Measurements from ENCODE around the gene ITPK1.

Gene ITPK1

DNA sequence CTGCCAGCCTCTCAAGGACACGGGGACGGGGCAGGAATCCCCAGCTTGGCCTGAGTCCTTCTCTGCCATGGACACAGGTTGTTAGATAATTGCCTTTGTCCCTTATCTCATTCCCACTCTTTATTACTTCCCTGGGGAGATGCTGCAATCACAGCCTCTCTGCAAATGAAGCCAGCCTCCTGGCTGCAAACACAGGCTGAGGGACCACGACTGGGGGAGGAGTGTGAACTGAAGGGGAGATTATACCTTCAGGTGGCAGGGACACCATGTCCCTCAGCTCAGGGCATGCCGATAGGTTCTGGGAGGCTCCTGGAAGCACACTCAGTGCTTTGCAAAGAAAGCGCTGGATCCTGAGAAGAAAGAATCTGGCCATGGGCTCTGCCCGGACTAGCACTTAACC lies 208.9 kb downstream of the ITPK1 start:
- DNase-seq = no peak

DNA sequence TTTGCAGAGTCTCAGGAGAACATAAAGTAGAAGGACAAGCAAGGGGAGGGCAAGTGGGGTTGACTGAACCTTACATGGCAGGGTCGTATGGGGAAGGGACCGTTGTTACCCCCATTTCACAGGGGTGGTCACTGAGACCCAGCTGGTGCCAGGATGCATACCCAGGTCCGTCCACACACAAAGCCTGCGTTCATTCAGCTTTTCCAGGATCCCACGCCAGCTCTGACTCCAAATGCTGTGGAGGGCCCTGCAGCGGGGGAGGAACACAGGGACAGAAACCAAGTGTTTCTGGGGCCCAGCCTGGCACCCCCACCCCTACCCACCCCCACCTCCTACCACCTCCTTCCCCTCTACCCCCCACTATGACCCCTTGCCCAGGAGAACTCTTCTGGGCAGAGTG lies 209.3 kb downstream of the ITPK1 start:
- DNase-seq = no peak

GRCh38 chr14:92905667-92906066 lies 210.1 kb downstream of the ITPK1 start:
- DNase-seq = no peak

DNA sequence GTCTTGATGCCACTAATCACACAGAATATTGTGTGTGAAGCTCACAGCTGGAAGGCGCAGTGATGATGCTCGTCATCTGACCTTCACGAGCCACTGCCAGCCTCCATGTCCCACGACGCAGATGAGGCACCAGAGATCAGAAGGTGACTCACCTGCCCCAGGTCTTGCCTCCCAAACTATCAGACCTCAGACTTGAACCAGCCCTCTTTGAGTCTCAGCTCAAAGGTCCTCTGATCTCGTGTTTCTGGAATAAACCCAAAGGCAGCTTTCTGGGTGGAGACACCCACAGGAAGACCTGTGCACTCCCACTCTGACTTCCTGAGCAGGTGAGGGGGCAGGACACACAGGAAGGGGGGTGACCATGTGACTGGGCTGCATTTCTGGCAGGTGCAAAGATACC lies 212.4 kb downstream of the ITPK1 start:
- DNase-seq = no peak

- DNase-seq = no peak
Observed at GRCh38 chr14:92902726-92903125, 213.0 kb downstream of the ITPK1 start.

DNA sequence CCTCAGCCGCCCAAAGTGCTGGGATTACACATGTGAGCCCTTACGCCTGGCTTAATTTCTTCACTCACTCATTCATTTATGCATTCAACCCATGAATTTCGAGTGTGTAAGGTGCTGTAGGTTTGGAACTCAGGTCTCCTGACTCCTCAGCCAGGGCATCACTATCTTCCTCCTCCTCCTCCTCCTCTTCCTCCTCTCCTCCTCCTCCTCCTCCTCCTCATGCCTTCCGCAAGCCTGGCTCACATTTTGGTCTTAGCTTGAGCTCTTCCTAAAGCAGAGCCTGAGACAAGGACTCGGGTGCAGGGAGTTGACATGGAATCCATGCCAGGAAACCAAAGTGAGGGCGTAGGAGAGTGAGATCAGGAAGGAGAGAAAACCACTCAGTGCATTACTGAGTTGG lies 213.5 kb downstream of the ITPK1 start:
- DNase-seq = no peak

DNA sequence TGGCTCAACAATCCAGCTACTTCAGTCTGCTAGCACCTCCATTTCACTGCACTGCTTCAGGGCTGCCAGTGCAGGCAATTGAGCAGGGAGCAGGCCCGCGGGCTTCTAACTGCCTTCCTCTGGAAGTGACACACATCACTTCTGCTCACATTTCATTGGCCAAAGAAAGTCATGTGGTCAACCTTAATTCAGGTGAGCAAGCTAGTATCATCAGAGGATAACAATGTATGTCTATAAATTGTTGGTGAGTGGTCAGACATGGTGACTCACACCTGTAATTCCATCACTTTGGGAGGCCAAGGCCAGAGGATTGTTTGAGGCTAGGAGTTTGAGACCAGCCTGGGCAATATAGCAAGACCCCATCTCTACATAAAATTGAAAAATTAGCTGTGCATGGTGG lies 215.1 kb downstream of the ITPK1 start:
- no peak for DNase-seq

- DNase-seq = no peak
Observed at GRCh38 chr14:92898566-92899131, 217.1 kb downstream of the ITPK1 start.

- DNase-seq = no peak
Observed at GRCh38 chr14:92897922-92898565, 217.7 kb downstream of the ITPK1 start.

DNA sequence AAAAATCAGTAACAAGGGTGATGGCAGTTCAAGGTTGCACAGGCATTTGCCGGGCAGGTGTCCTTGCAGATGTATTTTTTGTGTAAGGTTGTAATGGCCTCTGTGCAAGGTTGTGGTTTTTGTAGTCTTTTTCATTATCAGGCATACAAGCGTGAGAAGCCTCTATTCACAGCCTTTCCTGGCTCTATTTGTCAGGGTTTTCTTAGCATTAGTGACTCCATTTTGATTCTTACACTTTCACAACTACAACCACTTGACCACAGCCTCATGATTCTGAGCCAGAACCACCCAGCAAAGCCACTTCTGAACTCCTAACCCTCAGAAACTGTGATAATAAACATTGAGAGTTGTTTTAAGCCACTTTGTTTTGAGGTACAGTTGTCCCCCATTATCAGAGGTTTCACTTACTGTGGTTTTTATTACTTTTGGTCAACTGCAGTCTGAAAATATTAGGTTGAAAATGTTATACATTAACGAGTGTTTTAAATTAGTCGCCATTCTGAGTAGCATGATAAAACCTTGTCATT lies 220.3 kb downstream of the ITPK1 start:
- no peak for DNase-seq

DNA sequence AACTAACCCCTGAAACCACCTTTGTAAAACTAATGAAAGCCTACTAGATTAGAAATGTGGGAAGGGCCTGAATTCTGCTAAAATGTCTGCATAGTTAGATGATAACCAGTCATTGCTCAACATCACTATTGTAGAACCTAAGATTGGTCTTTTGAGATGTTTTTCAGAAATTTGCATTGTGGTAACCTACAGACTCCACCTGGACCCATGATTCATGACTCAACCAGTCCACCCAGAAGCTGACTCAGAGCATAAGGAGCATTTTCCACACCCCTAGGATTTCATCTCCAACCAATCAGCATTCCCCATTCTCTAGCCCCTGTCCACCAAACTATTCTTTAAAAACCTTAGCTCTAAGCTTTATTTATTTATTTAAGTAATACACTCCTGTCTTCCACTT lies 223.1 kb downstream of the ITPK1 start:
- no peak for DNase-seq

GRCh38 chr14:92890830-92891588 lies 224.7 kb downstream of the ITPK1 start:
- DNase-seq = no peak

DNA sequence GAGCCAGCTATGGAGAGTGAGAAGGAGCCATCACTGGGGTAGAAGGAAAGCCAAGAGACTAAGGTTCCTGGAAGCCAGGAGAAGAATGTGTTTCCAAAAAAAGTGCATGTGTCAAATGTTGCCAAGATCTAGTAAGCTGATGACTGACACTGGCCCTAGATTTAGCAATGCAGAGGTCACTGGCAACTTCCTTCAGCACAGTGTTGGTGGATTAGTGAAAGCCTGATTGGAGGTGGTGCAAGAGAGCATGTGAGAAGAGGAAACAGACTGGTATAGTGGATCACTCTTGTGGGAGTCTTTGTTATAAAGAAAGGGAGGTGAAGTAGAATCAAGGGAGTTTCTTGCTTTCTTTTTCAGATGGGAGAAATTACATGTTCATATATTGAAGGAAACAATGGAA lies 226.8 kb downstream of the ITPK1 start:
- no peak for DNase-seq

- no peak for DNase-seq
Observed at GRCh38 chr14:92887157-92887556, 228.6 kb downstream of the ITPK1 start.

Data from KG1 (cell line).